GM18505 (cell line): ENCODE data around the gene ST7.
"Not testable (repeated sequence)": the region's sequence is repeated elsewhere in the genome, so short reads cannot be mapped to it uniquely, and the experiment has no call there.

Experiments
- ATAC-seq: cut with Tn5 transposase; IDR thresholded peaks from one replicate; pipeline ENCODE4 v1.9.1; 2021; ENCODE audit not compliant: unreplicated experiment
- POLR2A ChIP-seq: IDR thresholded peaks from 4 replicates; pipeline ENCODE4 v1.6.1; 2011; ENCODE audit warnings: borderline replicate concordance; ENCODE audit not compliant: insufficient read depth, insufficient read length; ENCODE audit errors: extremely low read depth

ST7 gene

GRCh38 chr7:117117172-117117571 lies 163.9 kb downstream of the ST7 start:
- no peak for ATAC-seq
- no peak for TF ChIP-seq POLR2A

DNA sequence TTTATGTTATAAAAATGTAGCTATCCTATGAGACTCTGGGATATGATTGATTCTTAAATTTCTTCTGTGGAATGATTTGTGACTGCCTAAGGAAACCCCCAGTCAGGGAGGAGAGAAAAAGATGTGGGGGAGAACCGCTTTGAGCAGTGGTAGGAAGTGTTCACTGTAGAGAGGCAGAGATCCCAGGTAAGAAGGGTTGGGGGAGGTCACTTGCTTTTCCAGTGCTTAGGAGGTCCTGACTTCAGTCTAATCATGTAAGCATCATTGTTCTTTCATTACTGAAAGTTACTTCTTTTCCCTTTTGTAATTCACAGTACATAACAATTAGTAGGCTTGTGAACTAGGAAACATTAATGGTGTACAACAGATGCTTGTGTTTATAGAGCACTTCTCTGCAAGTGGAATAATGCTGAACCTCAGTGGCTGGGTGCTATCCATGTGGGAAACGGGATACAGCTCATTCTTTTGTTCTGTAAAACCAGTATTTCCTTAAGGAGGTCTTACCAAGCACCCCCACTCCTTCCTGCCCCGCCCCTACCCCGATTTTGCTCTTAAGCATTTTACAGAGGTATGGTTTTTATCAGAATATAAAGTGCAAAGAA lies 165.4 kb downstream of the ST7 start:
- no peak for ATAC-seq

DNA sequence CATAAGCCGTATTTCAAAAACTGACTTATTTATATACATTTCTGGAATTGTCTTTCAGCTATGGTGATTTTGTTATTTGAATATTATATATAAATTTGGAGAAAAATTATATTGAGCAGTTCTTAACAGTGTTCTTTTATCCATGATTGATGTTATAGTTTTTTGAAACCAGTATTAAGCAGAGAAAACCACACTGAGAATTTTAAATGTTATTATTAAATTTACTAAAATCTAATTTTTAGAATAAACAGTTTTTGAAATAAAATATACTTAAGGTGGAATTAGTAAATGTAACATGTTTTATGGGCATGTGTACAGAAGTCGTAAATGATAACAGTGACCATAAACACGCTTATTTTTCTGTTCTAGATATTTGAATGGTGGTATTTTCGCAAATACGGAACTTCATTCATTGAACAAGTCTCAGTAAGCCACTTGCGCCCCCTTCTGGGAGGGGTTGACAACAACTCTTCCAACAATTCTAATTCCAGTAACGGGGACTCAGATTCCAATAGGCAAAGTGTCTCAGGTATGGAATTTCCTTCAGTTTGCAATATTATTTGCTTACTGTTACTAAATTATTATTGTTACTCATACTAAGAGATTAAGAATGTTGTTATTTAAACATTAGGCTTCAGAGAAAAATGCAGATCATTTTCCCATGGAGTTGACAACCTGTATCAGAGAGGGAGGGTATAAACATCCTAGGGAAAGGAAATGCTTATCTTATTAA lies 166.1 kb downstream of the ST7 start:
- no peak for ATAC-seq
- no peak for TF ChIP-seq POLR2A

More for the DNA sequence above, 165.4 kb downstream of the ST7 start:
- no peak for TF ChIP-seq POLR2A

DNA sequence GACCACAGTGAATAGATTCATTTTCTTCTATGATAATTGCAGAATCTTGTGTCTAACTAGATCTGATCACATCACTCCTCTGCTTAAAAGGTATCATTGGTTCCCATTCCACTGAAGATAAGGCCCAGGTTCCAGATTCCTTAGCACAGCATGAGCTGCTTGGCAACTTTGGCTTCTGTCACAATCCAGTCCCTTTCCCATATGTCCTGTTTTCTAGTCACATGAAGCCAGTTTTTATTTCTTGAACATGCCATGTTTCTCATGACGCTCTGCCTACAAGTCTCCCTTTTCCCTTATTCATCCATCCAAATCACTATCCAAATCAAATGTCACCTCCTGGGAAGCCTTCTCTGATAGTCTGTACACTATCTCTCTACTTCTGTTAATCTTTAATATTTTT lies 167.0 kb downstream of the ST7 start:
- ATAC-seq, result not testable (repeated sequence)

GRCh38 chr7:117122036-117122435 lies 168.7 kb downstream of the ST7 start:
- not testable (repeated sequence) for ATAC-seq

- ATAC-seq, result no peak
- TF ChIP-seq POLR2A, result no peak
These were observed 169.2 kb downstream of the ST7 start for GRCh38 chr7:117122536-117122935.

GRCh38 chr7:117123311-117123926 lies 170.1 kb downstream of the ST7 start:
- TF ChIP-seq POLR2A, result no peak
- ATAC-seq, result no peak

GRCh38 chr7:117124591-117125220 lies 171.4 kb downstream of the ST7 start:
- ATAC-seq, result peak; percentile 78
- no peak for TF ChIP-seq POLR2A

DNA sequence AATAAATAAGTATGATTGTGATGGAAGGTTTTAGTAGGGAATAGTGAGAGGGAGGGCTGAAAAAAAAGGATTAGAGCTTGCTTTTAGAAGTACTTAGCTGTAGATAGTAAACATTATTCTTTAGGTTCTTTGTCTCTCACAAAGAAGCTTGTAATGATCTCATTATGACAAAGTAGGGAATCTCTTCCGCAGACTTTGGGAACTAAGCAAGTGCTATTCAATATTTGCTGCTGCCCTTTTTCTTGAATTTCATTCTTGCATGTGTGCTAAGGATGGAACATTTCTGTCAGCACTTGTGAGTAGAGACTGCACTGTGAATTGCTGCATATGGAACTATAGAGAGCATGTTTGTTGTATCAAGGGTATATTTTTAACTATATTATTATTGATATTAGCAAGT lies 173.4 kb downstream of the ST7 start:
- no peak for TF ChIP-seq POLR2A
- ATAC-seq, result no peak

- no peak for TF ChIP-seq POLR2A
- ATAC-seq, result peak; percentile 47
These were observed 174.4 kb downstream of the ST7 start for GRCh38 chr7:117127585-117128168.

GRCh38 chr7:117129521-117129955 lies 176.2 kb downstream of the ST7 start:
- no peak for ATAC-seq
- no peak for TF ChIP-seq POLR2A

GRCh38 chr7:117130262-117130661 lies 177.0 kb downstream of the ST7 start:
- TF ChIP-seq POLR2A, result no peak
- no peak for ATAC-seq

DNA sequence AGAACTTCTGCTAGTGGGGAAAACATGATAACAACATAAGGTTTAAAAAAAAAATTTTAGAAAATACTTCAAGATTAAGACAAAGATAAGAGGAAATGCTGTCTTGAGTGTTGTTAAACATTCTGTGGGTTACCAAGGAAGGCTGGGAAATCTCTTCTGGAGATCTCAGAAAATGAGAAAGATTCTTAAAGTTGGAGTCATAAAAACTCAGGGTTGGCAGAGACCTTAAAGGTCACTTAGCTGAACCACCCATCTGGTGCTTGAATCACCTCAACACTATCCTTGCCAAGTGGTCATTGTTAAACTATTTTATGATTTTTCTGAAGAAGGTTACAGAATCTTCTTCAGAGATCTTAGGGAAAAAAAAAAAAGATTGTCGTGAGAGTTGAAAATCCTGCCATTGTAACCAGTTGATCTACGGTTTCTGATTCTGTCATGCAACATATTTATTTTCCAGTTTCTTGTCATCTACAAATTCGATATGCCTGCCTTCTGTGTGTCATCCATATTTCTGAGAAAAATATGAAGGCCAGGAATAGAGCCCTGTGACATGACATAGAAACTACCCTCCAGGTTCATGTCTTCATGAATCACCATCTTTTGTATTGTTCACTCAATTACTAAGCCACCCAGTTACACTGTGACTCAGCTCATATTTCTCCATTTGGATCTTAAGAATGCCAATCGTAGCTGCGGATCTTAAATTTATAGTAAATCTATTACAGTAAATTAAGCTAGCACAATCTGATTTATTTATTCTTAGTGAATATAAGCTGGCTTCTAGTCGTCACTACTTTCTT lies 179.2 kb downstream of the ST7 start:
- no peak for TF ChIP-seq POLR2A
- ATAC-seq, result no peak
